ENCODE measurements around the gene SPATA32.

GRCh38 chr17:45286286-45286685, 24.4 kb upstream of the SPATA32 start:
- no peak for TF ChIP-seq ZFP3 (tag by site-specific recombination; IDR thresholded peaks at IDR 0.05; ENCODE audit: low read depth)
- no peak for TF ChIP-seq ZNF10 (tag by site-specific recombination; IDR thresholded peaks at IDR 0.05)
- TF ChIP-seq YY1 (tag by site-specific recombination; IDR thresholded peaks at IDR 0.05) = no peak
- TF ChIP-seq CTCF (tag by site-specific recombination; IDR thresholded peaks at IDR 0.05) = no peak
- TF ChIP-seq ZBTB17 (tag by site-specific recombination; IDR thresholded peaks at IDR 0.05) = no peak
- TF ChIP-seq BCL11B (tag by site-specific recombination; IDR thresholded peaks at IDR 0.05; ENCODE audit: low read depth) = no peak
- TF ChIP-seq ZFP41 (tag by site-specific recombination; IDR thresholded peaks at IDR 0.05; ENCODE audit: borderline replicate concordance) = no peak
- no peak for TF ChIP-seq PRDM10 (tag by site-specific recombination; IDR thresholded peaks at IDR 0.05)
- TF ChIP-seq ELK4 (IDR thresholded peaks at IDR 0.05; ENCODE audit: borderline replicate concordance, low read depth, low read length) = no peak
- TF ChIP-seq ZBTB21 (tag by site-specific recombination; IDR thresholded peaks at IDR 0.05) = no peak
- TF ChIP-seq ZNF600 (tag by site-specific recombination; IDR thresholded peaks at IDR 0.05) = no peak
- TF ChIP-seq ZNF776 (tag by site-specific recombination; IDR thresholded peaks at IDR 0.05; ENCODE audit: borderline replicate concordance) = no peak
- no peak for TF ChIP-seq ATF2 (tag by site-specific recombination; IDR thresholded peaks at IDR 0.05; ENCODE audit: low read depth)
- no peak for TF ChIP-seq ZBTB10 (tag by site-specific recombination; IDR thresholded peaks at IDR 0.05)

Data from HEK293 (cell line).